HG03103 (cell line): ENCODE measurements around the gene ERC2.
"Not testable (repeated sequence)": the region's sequence is repeated elsewhere in the genome, so short reads cannot be mapped to it uniquely, and the experiment has no call there.

Source experiments
- ATAC-seq: cut with Tn5 transposase; IDR thresholded peaks from one replicate; pipeline ENCODE4 v1.9.1; 2021; ENCODE audit warnings: low read depth; ENCODE audit not compliant: unreplicated experiment

Gene ERC2

GRCh38 chr3:56042326-56042951 lies 425.8 kb downstream of the ERC2 start:
- no peak for ATAC-seq

- no peak for ATAC-seq
These were observed 442.9 kb downstream of the ERC2 start for GRCh38 chr3:56025326-56025725.

GRCh38 chr3:56023546-56023945 lies 444.7 kb downstream of the ERC2 start:
- no peak for ATAC-seq

GRCh38 chr3:56022619-56023018 lies 445.6 kb downstream of the ERC2 start:
- ATAC-seq: no peak

- no peak for ATAC-seq
These were observed 448.6 kb downstream of the ERC2 start for GRCh38 chr3:56019490-56020146.

- not testable (repeated sequence) for ATAC-seq
These were observed 452.9 kb downstream of the ERC2 start for GRCh38 chr3:56015374-56015773.

GRCh38 chr3:56012721-56013120 lies 455.5 kb downstream of the ERC2 start:
- ATAC-seq: no peak

GRCh38 chr3:56005196-56005805 lies 463.0 kb downstream of the ERC2 start:
- no peak for ATAC-seq

- no peak for ATAC-seq
These were observed 465.1 kb downstream of the ERC2 start for GRCh38 chr3:56003129-56003528.

- ATAC-seq: no peak
These were observed 466.3 kb downstream of the ERC2 start for GRCh38 chr3:56001991-56002390.

GRCh38 chr3:56001537-56001936 lies 466.7 kb downstream of the ERC2 start:
- no peak for ATAC-seq

- no peak for ATAC-seq
These were observed 478.9 kb downstream of the ERC2 start for GRCh38 chr3:55989366-55989765.

GRCh38 chr3:55988905-55989304 lies 479.4 kb downstream of the ERC2 start:
- ATAC-seq: no peak

GRCh38 chr3:55984626-55985025 lies 483.6 kb downstream of the ERC2 start:
- no peak for ATAC-seq

- no peak for ATAC-seq
These were observed 489.3 kb downstream of the ERC2 start for GRCh38 chr3:55978953-55979352.

- ATAC-seq: no peak
These were observed 493.7 kb downstream of the ERC2 start for GRCh38 chr3:55974421-55975165.

GRCh38 chr3:55969634-55970033 lies 498.6 kb downstream of the ERC2 start:
- no peak for ATAC-seq

GRCh38 chr3:55968331-55968730 lies 499.9 kb downstream of the ERC2 start:
- ATAC-seq: no peak

- no peak for ATAC-seq
These were observed 501.7 kb downstream of the ERC2 start for GRCh38 chr3:55966566-55966965.

GRCh38 chr3:55965776-55966175 lies 502.5 kb downstream of the ERC2 start:
- ATAC-seq: no peak

GRCh38 chr3:55964491-55964985 lies 503.7 kb downstream of the ERC2 start:
- ATAC-seq: no peak
